WTC11 (cell line): ENCODE measurements around the gene HS3ST4. TPM values are rescaled to one million over a fixed set of nuclear protein-coding genes. Genes with fewer than 3 reads are reported as not detected.

Experiments used
- ATAC-seq: fragments of 200-7000 bp; cut with Tn5 transposase; 2 replicates; pipeline ENCODE4 v1.10.0; 2021; ENCODE audit warnings: mild to moderate bottlenecking, moderate library complexity
- CTCF ChIA-PET: fragments of 300-600 bp; sonication (Branson Sonifier 250); formaldehyde crosslinking; loops from one replicate; lab custom pipeline; 2021; ENCODE audit warnings: antibody characterized with exemption; lab: Charles Lee
- POLR2A ChIA-PET: fragments of 350-600 bp; sonication (Branson Sonifier 250); formaldehyde crosslinking; loops from one replicate; lab custom pipeline; 2021; ENCODE audit warnings: antibody characterized with exemption; lab: Charles Lee
- DNase-seq: peaks from one replicate; pipeline ENCODE4 v3.0.0; 2021; ENCODE audit warnings: low spot score
- H3K27ac Mint-ChIP-seq: 2 replicates; pipeline ENCODE4 v1.8.0; 2021; ENCODE audit warnings: mixed read lengths
- H3K27me3 Mint-ChIP-seq: 2 replicates; pipeline ENCODE4 v1.8.0; 2021; ENCODE audit warnings: low read depth, mild to moderate bottlenecking, moderate library complexity, mixed read lengths
- H3K36me3 Mint-ChIP-seq: 2 replicates; pipeline ENCODE4 v1.8.0; 2021; ENCODE audit warnings: mixed read lengths
- H3K4me1 Mint-ChIP-seq: 2 replicates; pipeline ENCODE4 v1.8.0; 2022; ENCODE audit warnings: mixed read lengths
- H3K4me3 Mint-ChIP-seq: 2 replicates; pipeline ENCODE4 v1.8.0; 2021; ENCODE audit warnings: mild to moderate bottlenecking, moderate library complexity, mixed read lengths
- H3K9me3 Mint-ChIP-seq: 2 replicates; pipeline ENCODE4 v1.8.0; 2021; ENCODE audit warnings: mixed read lengths
- CBFB ChIP-seq: sonication (generic); formaldehyde crosslinking; IDR thresholded peaks from 2 replicates; pipeline ENCODE4 v1.8.1; 2022; ENCODE audit warnings: mild to moderate bottlenecking, low read depth, missing genetic modification reagents
- EMX1 ChIP-seq: fragments of 250-450 bp; sonication (Bioruptor Pico); IDR thresholded peaks from 2 replicates; pipeline ENCODE4 v1.8.0; 2021; ENCODE audit warnings: mild to moderate bottlenecking
- ESRRA ChIP-seq: sonication (generic); formaldehyde crosslinking; IDR thresholded peaks from 2 replicates; pipeline ENCODE4 v1.8.1; 2022; ENCODE audit warnings: mild to moderate bottlenecking, missing genetic modification reagents, borderline replicate concordance
- FOXP1 ChIP-seq: sonication (generic); formaldehyde crosslinking; IDR thresholded peaks from 2 replicates; pipeline ENCODE4 v1.8.0; 2022; ENCODE audit warnings: missing genetic modification reagents, mild to moderate bottlenecking, moderate library complexity, borderline replicate concordance
- GRHL2 ChIP-seq: fragments of 250-450 bp; sonication (Bioruptor Pico); IDR thresholded peaks from 2 replicates; pipeline ENCODE4 v1.8.0; 2022; ENCODE audit warnings: mild to moderate bottlenecking, moderate library complexity; ENCODE audit not compliant: insufficient replicate concordance, severe bottlenecking
- JAZF1 ChIP-seq: fragments of 250-450 bp; sonication (Bioruptor Pico); IDR thresholded peaks from 2 replicates; pipeline ENCODE4 v1.9.0; 2021; ENCODE audit warnings: moderate library complexity, mild to moderate bottlenecking, inconsistent platforms
- NFE2L1 ChIP-seq: sonication (generic); formaldehyde crosslinking; IDR thresholded peaks from 2 replicates; pipeline ENCODE4 v1.8.1; 2023; ENCODE audit warnings: missing genetic modification reagents
- SOX15 ChIP-seq: fragments of 250-450 bp; sonication (Bioruptor Pico); IDR thresholded peaks from 2 replicates; pipeline ENCODE4 v1.9.0; 2021; ENCODE audit warnings: mild to moderate bottlenecking
- TCF7 ChIP-seq: sonication (generic); formaldehyde crosslinking; IDR thresholded peaks from 2 replicates; pipeline ENCODE4 v1.8.0; 2022; ENCODE audit warnings: mild to moderate bottlenecking, low read depth, missing genetic modification reagents, moderate library complexity
- ZNF416 ChIP-seq: fragments of 250-450 bp; sonication (Bioruptor Pico); IDR thresholded peaks from 2 replicates; pipeline ENCODE4 v1.9.0; 2021; ENCODE audit warnings: mild to moderate bottlenecking, inconsistent platforms
- total RNA-seq: library from RNA; stranded (reverse); gene quantifications from 3 replicates; pipeline ENCODE4 v1.2.3, GENCODE V29; 2021
- TF ChIP-seq, protein P1 (sequence below): sonication (generic); formaldehyde crosslinking; IDR thresholded peaks from 2 replicates; pipeline ENCODE4 v1.8.1; 2023; ENCODE audit warnings: mild to moderate bottlenecking, moderate library complexity, missing genetic modification reagents
- TF ChIP-seq, protein P2 (sequence below): fragments of 250-450 bp; sonication (Bioruptor Pico); IDR thresholded peaks from 2 replicates; pipeline ENCODE4 v2.1.2; 2022; ENCODE audit warnings: mild to moderate bottlenecking, moderate library complexity
- TF ChIP-seq, protein P3 (sequence below): sonication (generic); formaldehyde crosslinking; IDR thresholded peaks from 2 replicates; pipeline ENCODE4 v1.8.1; 2022; ENCODE audit warnings: mild to moderate bottlenecking, missing genetic modification reagents, moderate library complexity, borderline replicate concordance
- TF ChIP-seq, protein P4 (sequence below): fragments of 250-450 bp; sonication (Bioruptor Pico); IDR thresholded peaks from 2 replicates; pipeline ENCODE4 v1.9.0; 2021; ENCODE audit warnings: mild to moderate bottlenecking
- TF ChIP-seq, protein P5 (sequence below): fragments of 250-450 bp; sonication (Bioruptor Pico); IDR thresholded peaks from 2 replicates; pipeline ENCODE4 v1.9.0; 2021; ENCODE audit warnings: moderate library complexity, mild to moderate bottlenecking, inconsistent platforms, borderline replicate concordance
- TF ChIP-seq, protein P6 (sequence below): sonication (generic); formaldehyde crosslinking; conservative IDR thresholded peaks from 2 replicates; pipeline ENCODE4 v1.8.1; 2022; ENCODE audit warnings: mild to moderate bottlenecking, missing genetic modification reagents
- TF ChIP-seq, protein P7 (sequence below): fragments of 250-450 bp; sonication (Bioruptor Pico); IDR thresholded peaks from 2 replicates; pipeline ENCODE4 v1.9.0; 2021; ENCODE audit warnings: mild to moderate bottlenecking
- TF ChIP-seq, protein P8 (sequence below): fragments of 250-450 bp; sonication (Bioruptor Pico); IDR thresholded peaks from 2 replicates; pipeline ENCODE4 v1.9.0; 2021; ENCODE audit warnings: mild to moderate bottlenecking, borderline replicate concordance

HS3ST4 gene
- total RNA-seq, 1 experiment from 2014 or later: 5.4 TPM

DNA sequence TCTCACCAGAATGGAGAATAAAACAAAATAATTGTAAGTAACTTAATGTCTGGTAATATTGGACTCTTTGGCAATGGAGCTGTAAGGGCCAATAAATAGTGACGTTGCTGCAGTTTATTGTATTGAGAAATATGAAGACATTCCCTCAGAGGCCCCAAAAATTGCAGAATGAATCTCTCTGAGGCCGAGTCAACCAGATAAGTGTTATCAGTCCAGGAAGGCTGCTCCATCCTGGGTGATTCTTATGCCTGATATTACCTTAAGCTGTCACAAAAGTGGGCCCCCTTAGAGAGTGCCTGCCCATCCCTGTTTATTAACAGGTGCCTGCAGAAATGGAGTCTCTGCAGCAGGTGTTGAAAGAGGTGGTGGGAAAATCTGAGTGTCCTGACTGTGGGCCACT is 219.2 kb downstream of the HS3ST4 start (continued):
- TF ChIP-seq, protein P1, sequence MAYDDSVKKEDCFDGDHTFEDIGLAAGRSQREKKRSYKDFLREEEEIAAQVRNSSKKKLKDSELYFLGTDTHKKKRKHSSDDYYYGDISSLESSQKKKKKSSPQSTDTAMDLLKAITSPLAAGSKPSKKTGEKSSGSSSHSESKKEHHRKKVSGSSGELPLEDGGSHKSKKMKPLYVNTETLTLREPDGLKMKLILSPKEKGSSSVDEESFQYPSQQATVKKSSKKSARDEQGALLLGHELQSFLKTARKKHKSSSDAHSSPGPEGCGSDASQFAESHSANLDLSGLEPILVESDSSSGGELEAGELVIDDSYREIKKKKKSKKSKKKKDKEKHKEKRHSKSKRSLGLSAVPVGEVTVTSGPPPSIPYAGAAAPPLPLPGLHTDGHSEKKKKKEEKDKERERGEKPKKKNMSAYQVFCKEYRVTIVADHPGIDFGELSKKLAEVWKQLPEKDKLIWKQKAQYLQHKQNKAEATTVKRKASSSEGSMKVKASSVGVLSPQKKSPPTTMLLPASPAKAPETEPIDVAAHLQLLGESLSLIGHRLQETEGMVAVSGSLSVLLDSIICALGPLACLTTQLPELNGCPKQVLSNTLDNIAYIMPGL (CRISPR knock-in tag): no peak
- TF ChIP-seq, protein P2, sequence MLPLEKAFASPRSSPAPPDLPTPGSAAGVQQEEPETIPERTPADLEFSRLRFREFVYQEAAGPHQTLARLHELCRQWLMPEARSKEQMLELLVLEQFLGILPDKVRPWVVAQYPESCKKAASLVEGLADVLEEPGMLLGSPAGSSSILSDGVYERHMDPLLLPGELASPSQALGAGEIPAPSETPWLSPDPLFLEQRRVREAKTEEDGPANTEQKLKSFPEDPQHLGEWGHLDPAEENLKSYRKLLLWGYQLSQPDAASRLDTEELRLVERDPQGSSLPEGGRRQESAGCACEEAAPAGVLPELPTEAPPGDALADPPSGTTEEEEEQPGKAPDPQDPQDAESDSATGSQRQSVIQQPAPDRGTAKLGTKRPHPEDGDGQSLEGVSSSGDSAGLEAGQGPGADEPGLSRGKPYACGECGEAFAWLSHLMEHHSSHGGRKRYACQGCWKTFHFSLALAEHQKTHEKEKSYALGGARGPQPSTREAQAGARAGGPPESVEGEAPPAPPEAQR (CRISPR knock-in tag): no peak
- TF ChIP-seq NFE2L1 (CRISPR knock-in tag) (no peak), EMX1 (CRISPR knock-in tag) (no peak), CBFB (CRISPR knock-in tag) (no peak)
- TF ChIP-seq, protein P3, sequence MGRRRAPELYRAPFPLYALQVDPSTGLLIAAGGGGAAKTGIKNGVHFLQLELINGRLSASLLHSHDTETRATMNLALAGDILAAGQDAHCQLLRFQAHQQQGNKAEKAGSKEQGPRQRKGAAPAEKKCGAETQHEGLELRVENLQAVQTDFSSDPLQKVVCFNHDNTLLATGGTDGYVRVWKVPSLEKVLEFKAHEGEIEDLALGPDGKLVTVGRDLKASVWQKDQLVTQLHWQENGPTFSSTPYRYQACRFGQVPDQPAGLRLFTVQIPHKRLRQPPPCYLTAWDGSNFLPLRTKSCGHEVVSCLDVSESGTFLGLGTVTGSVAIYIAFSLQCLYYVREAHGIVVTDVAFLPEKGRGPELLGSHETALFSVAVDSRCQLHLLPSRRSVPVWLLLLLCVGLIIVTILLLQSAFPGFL (CRISPR knock-in tag): no peak

DNA sequence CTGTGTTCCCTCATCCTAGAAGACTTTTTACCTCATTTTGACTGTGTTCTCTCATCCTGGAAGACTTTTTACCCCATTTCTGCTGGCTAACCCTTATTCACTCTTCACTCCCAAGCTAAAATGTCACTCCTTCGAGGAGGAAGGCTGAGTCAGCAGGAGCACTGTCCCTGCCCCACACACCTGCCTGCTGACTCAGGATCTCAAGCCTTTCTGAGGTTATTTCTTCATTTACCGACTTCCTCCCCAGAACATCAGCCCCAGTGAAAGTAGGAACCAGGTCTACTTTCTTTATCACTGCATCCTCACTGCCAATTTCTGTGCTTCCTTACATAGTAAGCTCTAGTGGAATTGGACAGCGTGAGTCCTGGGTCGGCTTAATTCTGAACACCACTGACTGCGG is 220.6 kb downstream of the HS3ST4 start:
- Mint-ChIP-seq H3K9me3 (no peaks in the 10 kb centered on the region), H3K27me3 (no peaks in the 10 kb centered on the region), H3K4me3 (no peak overlapping the region), H3K4me1 (peaks cover 11% of the 10 kb centered on the region), H3K36me3 (no peaks in the 10 kb centered on the region), H3K27ac (no peak overlapping the region)
- ChIA-PET POLR2A (no interaction called here), CTCF (interaction anchor here (1.4 kb wide), 1 partner anchor 56 kb away, joined by 3 read pairs; no protein-coding TSS in a partner anchor)
- ATAC-seq (no peak), DNase-seq (no peak)
- TF ChIP-seq FOXP1 (CRISPR knock-in tag): no peak
- no peak for TF ChIP-seq TCF7 (CRISPR knock-in tag)
- no peak for TF ChIP-seq GRHL2
- no peak for TF ChIP-seq JAZF1 (CRISPR knock-in tag)
- no peak for TF ChIP-seq ZNF416 (CRISPR knock-in tag)
- TF ChIP-seq, protein P4, sequence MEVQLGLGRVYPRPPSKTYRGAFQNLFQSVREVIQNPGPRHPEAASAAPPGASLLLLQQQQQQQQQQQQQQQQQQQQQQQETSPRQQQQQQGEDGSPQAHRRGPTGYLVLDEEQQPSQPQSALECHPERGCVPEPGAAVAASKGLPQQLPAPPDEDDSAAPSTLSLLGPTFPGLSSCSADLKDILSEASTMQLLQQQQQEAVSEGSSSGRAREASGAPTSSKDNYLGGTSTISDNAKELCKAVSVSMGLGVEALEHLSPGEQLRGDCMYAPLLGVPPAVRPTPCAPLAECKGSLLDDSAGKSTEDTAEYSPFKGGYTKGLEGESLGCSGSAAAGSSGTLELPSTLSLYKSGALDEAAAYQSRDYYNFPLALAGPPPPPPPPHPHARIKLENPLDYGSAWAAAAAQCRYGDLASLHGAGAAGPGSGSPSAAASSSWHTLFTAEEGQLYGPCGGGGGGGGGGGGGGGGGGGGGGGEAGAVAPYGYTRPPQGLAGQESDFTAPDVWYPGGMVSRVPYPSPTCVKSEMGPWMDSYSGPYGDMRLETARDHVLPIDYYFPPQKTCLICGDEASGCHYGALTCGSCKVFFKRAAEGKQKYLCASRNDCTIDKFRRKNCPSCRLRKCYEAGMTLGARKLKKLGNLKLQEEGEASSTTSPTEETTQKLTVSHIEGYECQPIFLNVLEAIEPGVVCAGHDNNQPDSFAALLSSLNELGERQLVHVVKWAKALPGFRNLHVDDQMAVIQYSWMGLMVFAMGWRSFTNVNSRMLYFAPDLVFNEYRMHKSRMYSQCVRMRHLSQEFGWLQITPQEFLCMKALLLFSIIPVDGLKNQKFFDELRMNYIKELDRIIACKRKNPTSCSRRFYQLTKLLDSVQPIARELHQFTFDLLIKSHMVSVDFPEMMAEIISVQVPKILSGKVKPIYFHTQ (CRISPR knock-in tag): no peak
- TF ChIP-seq, protein P5, sequence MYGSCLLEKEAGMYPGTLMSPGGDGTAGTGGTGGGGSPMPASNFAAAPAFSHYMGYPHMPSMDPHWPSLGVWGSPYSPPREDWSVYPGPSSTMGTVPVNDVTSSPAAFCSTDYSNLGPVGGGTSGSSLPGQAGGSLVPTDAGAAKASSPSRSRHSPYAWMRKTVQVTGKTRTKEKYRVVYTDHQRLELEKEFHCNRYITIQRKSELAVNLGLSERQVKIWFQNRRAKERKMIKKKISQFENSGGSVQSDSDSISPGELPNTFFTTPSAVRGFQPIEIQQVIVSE (CRISPR knock-in tag): no peak
- no peak for TF ChIP-seq ESRRA
- no peak for TF ChIP-seq SOX15 (CRISPR knock-in tag)
- TF ChIP-seq, protein P6, sequence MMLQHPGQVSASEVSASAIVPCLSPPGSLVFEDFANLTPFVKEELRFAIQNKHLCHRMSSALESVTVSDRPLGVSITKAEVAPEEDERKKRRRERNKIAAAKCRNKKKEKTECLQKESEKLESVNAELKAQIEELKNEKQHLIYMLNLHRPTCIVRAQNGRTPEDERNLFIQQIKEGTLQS (CRISPR knock-in tag): no peak
- TF ChIP-seq, protein P7, sequence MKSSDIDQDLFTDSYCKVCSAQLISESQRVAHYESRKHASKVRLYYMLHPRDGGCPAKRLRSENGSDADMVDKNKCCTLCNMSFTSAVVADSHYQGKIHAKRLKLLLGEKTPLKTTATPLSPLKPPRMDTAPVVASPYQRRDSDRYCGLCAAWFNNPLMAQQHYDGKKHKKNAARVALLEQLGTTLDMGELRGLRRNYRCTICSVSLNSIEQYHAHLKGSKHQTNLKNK (CRISPR knock-in tag): no peak
- TF ChIP-seq, protein P8, sequence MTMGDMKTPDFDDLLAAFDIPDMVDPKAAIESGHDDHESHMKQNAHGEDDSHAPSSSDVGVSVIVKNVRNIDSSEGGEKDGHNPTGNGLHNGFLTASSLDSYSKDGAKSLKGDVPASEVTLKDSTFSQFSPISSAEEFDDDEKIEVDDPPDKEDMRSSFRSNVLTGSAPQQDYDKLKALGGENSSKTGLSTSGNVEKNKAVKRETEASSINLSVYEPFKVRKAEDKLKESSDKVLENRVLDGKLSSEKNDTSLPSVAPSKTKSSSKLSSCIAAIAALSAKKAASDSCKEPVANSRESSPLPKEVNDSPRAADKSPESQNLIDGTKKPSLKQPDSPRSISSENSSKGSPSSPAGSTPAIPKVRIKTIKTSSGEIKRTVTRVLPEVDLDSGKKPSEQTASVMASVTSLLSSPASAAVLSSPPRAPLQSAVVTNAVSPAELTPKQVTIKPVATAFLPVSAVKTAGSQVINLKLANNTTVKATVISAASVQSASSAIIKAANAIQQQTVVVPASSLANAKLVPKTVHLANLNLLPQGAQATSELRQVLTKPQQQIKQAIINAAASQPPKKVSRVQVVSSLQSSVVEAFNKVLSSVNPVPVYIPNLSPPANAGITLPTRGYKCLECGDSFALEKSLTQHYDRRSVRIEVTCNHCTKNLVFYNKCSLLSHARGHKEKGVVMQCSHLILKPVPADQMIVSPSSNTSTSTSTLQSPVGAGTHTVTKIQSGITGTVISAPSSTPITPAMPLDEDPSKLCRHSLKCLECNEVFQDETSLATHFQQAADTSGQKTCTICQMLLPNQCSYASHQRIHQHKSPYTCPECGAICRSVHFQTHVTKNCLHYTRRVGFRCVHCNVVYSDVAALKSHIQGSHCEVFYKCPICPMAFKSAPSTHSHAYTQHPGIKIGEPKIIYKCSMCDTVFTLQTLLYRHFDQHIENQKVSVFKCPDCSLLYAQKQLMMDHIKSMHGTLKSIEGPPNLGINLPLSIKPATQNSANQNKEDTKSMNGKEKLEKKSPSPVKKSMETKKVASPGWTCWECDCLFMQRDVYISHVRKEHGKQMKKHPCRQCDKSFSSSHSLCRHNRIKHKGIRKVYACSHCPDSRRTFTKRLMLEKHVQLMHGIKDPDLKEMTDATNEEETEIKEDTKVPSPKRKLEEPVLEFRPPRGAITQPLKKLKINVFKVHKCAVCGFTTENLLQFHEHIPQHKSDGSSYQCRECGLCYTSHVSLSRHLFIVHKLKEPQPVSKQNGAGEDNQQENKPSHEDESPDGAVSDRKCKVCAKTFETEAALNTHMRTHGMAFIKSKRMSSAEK (CRISPR knock-in tag): no peak
